Panc1 (cell line): ENCODE results near the gene UBQLN4. TPM values are rescaled to one million over a fixed set of nuclear protein-coding genes. Genes with fewer than 3 reads are reported as not detected.

Experiments used
- ATAC-seq: fragments of 200-7000 bp; cut with Tn5 transposase; 2 replicates; pipeline ENCODE4 v1.9.1; 2020; ENCODE audit warnings: mild to moderate bottlenecking, moderate library complexity
- BruUV-seq: library from RNA; stranded (reverse); fragments of 400-500 nt; replicated peaks from 2 replicates; lab custom pipeline; 2021; lab: Mats Ljungman, UMichigan
- CTCF ChIA-PET: fragments of 300-600 bp; sonication (Branson Sonifier 250); formaldehyde crosslinking; loops from one replicate; lab custom pipeline; 2022; ENCODE audit warnings: antibody characterized with exemption; lab: Charles Lee
- POLR2A ChIA-PET: fragments of 300-600 bp; sonication (Branson Sonifier 250); formaldehyde crosslinking; loops from one replicate; lab custom pipeline; 2022; ENCODE audit warnings: antibody characterized with exemption; lab: Charles Lee
- DNase-seq: peaks from one replicate; pipeline ENCODE4 v3.0.0-alpha.2; 2010; ENCODE audit warnings: low read depth, low spot score
- H3K27ac ChIP-seq: 2 replicates; pipeline ENCODE4 v1.5.1; 2011; ENCODE audit warnings: mild to moderate bottlenecking, low read length, inconsistent platforms
- H3K27me3 ChIP-seq: fragments of 200-500 bp; sonication (Bioruptor generic); 2 replicates; pipeline ENCODE4 v1.6.0; 2014; ENCODE audit warnings: low read length, inconsistent platforms; ENCODE audit not compliant: control insufficient read depth, insufficient read depth
- H3K36me3 ChIP-seq: fragments of 200-500 bp; sonication (Bioruptor generic); 2 replicates; pipeline ENCODE4 v1.5.1; 2014; ENCODE audit warnings: inconsistent platforms, mild to moderate bottlenecking, low read length, moderate library complexity; ENCODE audit not compliant: control insufficient read depth, insufficient read depth
- H3K4me1 ChIP-seq: 2 replicates; pipeline ENCODE4 v1.5.1; 2011; ENCODE audit warnings: inconsistent platforms, mild to moderate bottlenecking, low read length, moderate library complexity; ENCODE audit not compliant: control insufficient read depth, insufficient read depth
- H3K4me3 ChIP-seq, 2 experiments: 2 replicates each; pipeline ENCODE4 v1.5.1; 2011 to 2012; ENCODE audit warnings: low read depth in 2 of 2, low read length in 2 of 2, mild to moderate bottlenecking in 2 of 2, inconsistent platforms in 1 of 2, moderate library complexity in 1 of 2
- H3K9me3 ChIP-seq: fragments of 200-500 bp; sonication (Bioruptor generic); 2 replicates; pipeline ENCODE4 v1.5.1; 2014; ENCODE audit warnings: low read depth, mild to moderate bottlenecking, inconsistent platforms, low read length, moderate library complexity; ENCODE audit not compliant: control insufficient read depth, insufficient read depth
- CTCF ChIP-seq: fragments of 450-650 bp; IDR thresholded peaks from 2 replicates; pipeline ENCODE4 v1.5.1; 2017; ENCODE audit warnings: mild to moderate bottlenecking
- POLR2AphosphoS5 ChIP-seq: IDR thresholded peaks from 2 replicates; pipeline ENCODE4 v1.6.1; 2012; ENCODE audit warnings: mild to moderate bottlenecking, low read depth, low read length, moderate library complexity
- REST ChIP-seq, 2 experiments: IDR thresholded peaks; 2 replicates each; pipeline ENCODE4 v1.6.1; 2011 to 2012; ENCODE audit warnings: low read depth in 2 of 2, control low read depth in 1 of 2, low read length in 1 of 2, mild to moderate bottlenecking in 1 of 2, moderate library complexity in 1 of 2; ENCODE audit not compliant: insufficient read depth in 1 of 2
- SIN3A ChIP-seq: IDR thresholded peaks from 2 replicates; pipeline ENCODE4 v1.6.1; 2012; ENCODE audit warnings: low read depth, mild to moderate bottlenecking, low read length, moderate library complexity, borderline replicate concordance; ENCODE audit not compliant: insufficient read depth
- TCF7L2 ChIP-seq: IDR thresholded peaks from 2 replicates; pipeline ENCODE4 v1.6.1; 2011; ENCODE audit warnings: mild to moderate bottlenecking, low read depth, low read length, inconsistent platforms
- in situ Hi-C: cut with HindIII; loops from 2 replicates; pipeline ENCODE4 v1.10.0; 2016; ENCODE audit warnings: low sequenced_read_pairs, low pct_unique_long_range_greater_than_20kb
- intact Hi-C: fragments of 100-400 bp; cut with micrococcal nuclease; formaldehyde crosslinking; loops from one replicate; pipeline ENCODE4 v1.10.0; 2022; ENCODE audit not compliant: unreplicated experiment
- total RNA-seq: library from RNA; stranded (reverse); gene quantifications from one replicate; pipeline ENCODE4 v1.2.1, GENCODE V29; 2021; ENCODE audit not compliant: unreplicated experiment

The UBQLN4 gene
- total RNA-seq, 1 experiment from 2014 or later: 60.0 TPM

- Histone ChIP-seq H3K27ac (no peak overlapping the region), H3K27me3 (no peaks in the 10 kb centered on the region), H3K9me3 (no peaks in the 10 kb centered on the region), H3K36me3 (no peaks in the 10 kb centered on the region), H3K4me1 (peaks cover 31% of the 10 kb centered on the region), H3K4me3 (no peak overlapping the region)
- no peak for ATAC-seq
- BruUV-seq: no TSS peak
- no peak for TF ChIP-seq SIN3A
- TF ChIP-seq POLR2AphosphoS5: no peak
- no peak for TF ChIP-seq REST (IDR thresholded peaks at IDR 0.05; ENCODE audit: insufficient read depth in 1 of 2, low read depth in 2 of 2, low read length in 1 of 2)
- no peak for TF ChIP-seq CTCF
- no peak for TF ChIP-seq TCF7L2
- DNase-seq: no peak
- intact Hi-C loops (loop anchor here (5.0 kb wide), 1 partner anchor 113 kb away; the partner anchor contains the start of gene PMF1), in situ Hi-C loops (no loop called here)
- POLR2A ChIA-PET: no interaction called here
- CTCF ChIA-PET: interaction anchor here (0.6 to 1.2 kb wide), 5 partner anchors 22 to 53 kb away, joined by 3 to 6 read pairs (median 4); no protein-coding TSS in a partner anchor
Observed at GRCh38 chr1:156099282-156099681, 45.7 kb upstream of the UBQLN4 start.

GRCh38 chr1:156098784-156099183 lies 45.2 kb upstream of the UBQLN4 start:
- BruUV-seq: no TSS peak
- no peaks in the 10 kb centered on the region for H3K27me3 ChIP-seq
- in situ Hi-C loops: no loop called here

More at GRCh38 chr1:156098784-156099183, 45.2 kb upstream of the UBQLN4 start:
- Histone ChIP-seq H3K27ac (no peak overlapping the region), H3K4me3 (no peak overlapping the region), H3K4me1 (peaks cover 26% of the 10 kb centered on the region), H3K36me3 (no peaks in the 10 kb centered on the region), H3K9me3 (no peaks in the 10 kb centered on the region)
- ATAC-seq: no peak
- no peak for DNase-seq
- intact Hi-C loops: loop anchor here (5.0 kb wide), 1 partner anchor 114 kb away; the partner anchor contains the start of gene PMF1
- TF ChIP-seq SIN3A (no peak), TCF7L2 (no peak), POLR2AphosphoS5 (no peak), REST (IDR thresholded peaks at IDR 0.05; ENCODE audit: insufficient read depth in 1 of 2, low read depth in 2 of 2, low read length in 1 of 2) (no peak), CTCF (no peak)
- POLR2A ChIA-PET: no interaction called here
- CTCF ChIA-PET: interaction anchor here (1.2 kb wide), 1 partner anchor 24 kb away, joined by 3 read pairs; no protein-coding TSS in a partner anchor
